HG02885 (cell line): ENCODE measurements around the gene SRBD1.

Experiments used
- ATAC-seq: cut with Tn5 transposase; IDR thresholded peaks from one replicate; pipeline ENCODE4 v1.9.1; 2021; ENCODE audit warnings: mild to moderate bottlenecking; ENCODE audit not compliant: unreplicated experiment, poor library complexity

The SRBD1 gene

GRCh38 chr2:45634223-45634622 lies 23.2 kb upstream of the SRBD1 start:
- no peak for ATAC-seq

- ATAC-seq: no peak
Observed at GRCh38 chr2:45631955-45632354, 20.9 kb upstream of the SRBD1 start.

- ATAC-seq: no peak
Observed at GRCh38 chr2:45631319-45631718, 20.3 kb upstream of the SRBD1 start.

GRCh38 chr2:45629971-45630370 lies 18.9 kb upstream of the SRBD1 start:
- no peak for ATAC-seq

- no peak for ATAC-seq
Observed at GRCh38 chr2:45627911-45628310, 16.8 kb upstream of the SRBD1 start.

- no peak for ATAC-seq
Observed at GRCh38 chr2:45626387-45627221, 15.5 kb upstream of the SRBD1 start.

GRCh38 chr2:45625824-45626223 lies 14.8 kb upstream of the SRBD1 start:
- no peak for ATAC-seq

GRCh38 chr2:45623098-45623497 lies 12.0 kb upstream of the SRBD1 start:
- ATAC-seq: no peak

- no peak for ATAC-seq
Observed at GRCh38 chr2:45622336-45623075, 11.4 kb upstream of the SRBD1 start.

- no peak for ATAC-seq
Observed at GRCh38 chr2:45617496-45617895, 6.4 kb upstream of the SRBD1 start.

- ATAC-seq: no peak
Observed at GRCh38 chr2:45616658-45617411, 5.8 kb upstream of the SRBD1 start.

- ATAC-seq: no peak
Observed at GRCh38 chr2:45614871-45615415, 3.9 kb upstream of the SRBD1 start.

- no peak for ATAC-seq
Observed at GRCh38 chr2:45614330-45614729, 3.3 kb upstream of the SRBD1 start.

GRCh38 chr2:45612731-45613130 lies 1.7 kb upstream of the SRBD1 start:
- ATAC-seq: no peak

- no peak for ATAC-seq
Observed at GRCh38 chr2:45612285-45612684, 1.2 kb upstream of the SRBD1 start.

GRCh38 chr2:45610281-45611019 lies 617 bp downstream of the SRBD1 start:
- ATAC-seq: peak; percentile 43

GRCh38 chr2:45607701-45608100 lies 3.4 kb downstream of the SRBD1 start:
- no peak for ATAC-seq

GRCh38 chr2:45606796-45607195 lies 4.3 kb downstream of the SRBD1 start:
- ATAC-seq: no peak

GRCh38 chr2:45605116-45605515 lies 6.0 kb downstream of the SRBD1 start:
- ATAC-seq: no peak

GRCh38 chr2:45602624-45603023 lies 8.4 kb downstream of the SRBD1 start:
- no peak for ATAC-seq
